Body of pancreas (tissue), 4 donors: ENCODE data around the gene PCDHA7. TPM values are rescaled to one million over a fixed set of nuclear protein-coding genes. Genes with fewer than 3 reads are reported as not detected.
A peak's percentile ranks its signal among the peaks of the same experiment; 100 is the strongest.
"Not testable (repeated sequence)": the region's sequence is repeated elsewhere in the genome, so short reads cannot be mapped to it uniquely, and the experiment has no call there.

Experiments
- ATAC-seq: fragments of 150-250 bp; one replicate; pipeline ENCODE4 v1.9.1; 2016
- DNase-seq, 4 donors: peaks; one replicate each; pipeline ENCODE4 v3.0.0-alpha.2; 2019
- H3K27ac ChIP-seq, 4 donors: fragments of 200-600 bp; sonication (generic); 1 replicate in 3 of 4; 2 replicates in 1 of 4; pipeline versions ENCODE4 v1.5.1 to v1.6.1; 2016 to 2019; ENCODE audit warnings: mild to moderate bottlenecking in 1 of 4, mixed read lengths in 1 of 4, moderate library complexity in 1 of 4
- H3K27me3 ChIP-seq, 2 donors: fragments of 200-600 bp; sonication (generic); one replicate each; pipeline ENCODE4 v1.6.0; 2016; ENCODE audit warnings: mild to moderate bottlenecking in 1 of 2
- H3K36me3 ChIP-seq, 2 donors: fragments of 200-600 bp; sonication (generic); replicated peaks in 1 of 2; 2 replicates each; pipeline ENCODE4 v1.5.1; 2016; ENCODE audit warnings: low read depth in 2 of 2; ENCODE audit not compliant: insufficient read depth in 1 of 2
- H3K4me1 ChIP-seq: fragments of 200-600 bp; sonication (generic); one replicate; pipeline ENCODE4 v1.6.0; 2016
- H3K4me3 ChIP-seq, 2 donors: fragments of 200-600 bp; sonication (generic); 1 replicate in 1 of 2; 2 replicates in 1 of 2; pipeline ENCODE4 v1.5.1; 2016 to 2019
- H3K9me3 ChIP-seq, 3 donors: fragments of 200-600 bp; sonication (generic); 1 replicate in 2 of 3; 2 replicates in 1 of 3; pipeline ENCODE4 v1.5.1; 2016
- CTCF ChIP-seq, 7 experiments: fragments of 450-650 bp in 4 of 7; fragments of 200-600 bp in 3 of 7; sonication (generic) in 3 of 7; IDR thresholded peaks; one replicate each; pipeline ENCODE4 v1.5.1; 2016 to 2019; ENCODE audit warnings: antibody characterized with exemption in 7 of 7
- POLR2A ChIP-seq, 3 donors: fragments of 450-650 bp; IDR thresholded peaks; one replicate each; pipeline ENCODE4 v1.6.1; 2016; ENCODE audit warnings: antibody characterized with exemption in 3 of 3, mild to moderate bottlenecking in 2 of 3
- WGBS, 2 donors: methylation state at CpG; one replicate each; pipeline ENCODE4 v1.1.5; 2017; 5-methylcytosine and 5-hydroxymethylcytosine counted together
- intact Hi-C: fragments of 100-400 bp; cut with DNase I; formaldehyde crosslinking; loops from one replicate; pipeline ENCODE4 v1.15.1; 2023
- total RNA-seq, 2 donors: library from RNA; depleted of rRNA; stranded (reverse); fragments of >200 nt; gene quantifications; one replicate each; pipeline ENCODE4 v1.1.0, GENCODE V29; 2016

The PCDHA7 gene
- 1 to 10 TPM; 1.3 to 3.3 TPM for total RNA-seq

DNA sequence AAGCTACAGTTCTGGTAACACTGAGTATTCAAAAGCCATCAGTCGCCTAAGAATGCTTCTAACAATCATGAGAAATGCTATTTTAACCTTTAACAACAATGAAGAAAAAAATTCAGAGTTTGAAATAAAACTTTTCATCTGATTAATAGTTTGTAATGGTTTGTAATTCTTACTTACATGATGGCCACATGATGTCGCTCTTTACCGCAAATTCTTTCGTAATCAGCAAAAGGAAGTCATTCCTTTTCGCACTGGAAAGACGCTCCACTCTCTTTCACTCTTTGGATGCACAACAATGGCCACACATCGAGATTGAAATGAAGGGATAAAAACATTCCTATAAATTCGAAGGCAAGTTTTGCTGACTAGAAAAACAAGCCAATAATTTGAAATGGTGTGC is at the start of gene PCDHA7:
TSS of gene PCDHA7 (plus strand) at position 277 of the 400 bp plus-strand sequence. CDS start at position 392, 115 bp downstream.
- Histone ChIP-seq H3K4me3 (no peak within 1 kb of the TSS), H3K4me1 (no peaks in the 10 kb centered on the region), H3K27ac (no peak within 1 kb of the TSS), H3K9me3 (peaks cover 0 to 34% (median 0%) of the 10 kb centered on the region in 3 donors), H3K27me3 (no peaks in the 10 kb centered on the region), H3K36me3 (no peaks in the 10 kb centered on the region)
- ATAC-seq = no peak
- DNase-seq = no peak
- TF ChIP-seq CTCF (IDR thresholded peaks at IDR 0.05) (peak in 3 of 7 experiments; percentile 5 to 19 (median 7)), POLR2A (IDR thresholded peaks at IDR 0.05) (no peak)
- 6 to 12% methylated on average over 8 of the region's 8 CpGs for WGBS, 2 donors
- intact Hi-C loops = no loop called here

DNA sequence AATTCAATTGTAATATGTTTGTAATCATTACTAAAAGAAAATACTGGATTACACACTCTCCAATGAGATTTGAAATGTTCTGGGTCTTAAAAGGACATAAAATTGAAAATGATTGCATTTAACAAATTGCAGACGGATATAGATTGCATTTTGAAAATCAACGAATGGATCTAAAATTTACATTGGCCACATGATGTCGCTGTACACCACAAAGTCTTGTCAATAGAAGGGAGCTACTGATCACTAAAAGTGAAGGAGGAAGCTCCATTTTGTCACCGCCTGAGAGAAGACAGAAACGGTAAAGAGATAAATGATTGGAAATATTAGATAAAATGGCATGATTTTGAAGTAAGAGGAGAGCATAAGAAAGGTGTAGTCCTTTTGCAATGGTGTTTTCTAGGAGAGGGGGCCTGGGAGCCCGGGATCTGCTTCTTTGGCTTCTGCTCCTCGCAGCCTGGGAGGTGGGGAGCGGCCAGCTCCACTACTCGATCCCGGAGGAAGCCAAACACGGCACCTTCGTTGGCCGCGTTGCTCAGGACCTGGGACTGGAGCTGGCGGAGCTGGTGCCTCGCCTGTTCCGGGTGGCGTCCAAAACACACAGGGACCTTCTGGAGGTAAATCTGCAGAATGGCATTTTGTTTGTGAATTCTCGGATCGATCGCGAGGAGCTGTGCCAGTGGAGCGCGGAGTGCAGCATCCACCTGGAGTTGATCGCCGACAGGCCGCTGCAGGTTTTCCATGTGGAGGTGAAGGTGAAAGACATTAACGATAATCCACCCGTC is 48.0 kb upstream of the PCDHA7 start, which contains the start of gene PCDHA1:
TSS of gene PCDHA1 (plus strand) at position 236 of the 782 bp plus-strand sequence.
- Histone ChIP-seq H3K27me3 (peaks cover 0 to 10% of the 10 kb centered on the region in 2 donors), H3K27ac (no peak within 1 kb of the TSS), H3K9me3 (peaks cover 0 to 57% (median 11%) of the 10 kb centered on the region in 3 donors), H3K36me3 (no peaks in the 10 kb centered on the region), H3K4me1 (no peaks in the 10 kb centered on the region), H3K4me3 (no peak within 1 kb of the TSS)
- intact Hi-C loops = no loop called here
- ATAC-seq (no peak), DNase-seq (no peak)
- TF ChIP-seq POLR2A (IDR thresholded peaks at IDR 0.05) = no peak
- no peak for TF ChIP-seq CTCF (IDR thresholded peaks at IDR 0.05)
- WGBS, 2 donors = 16 to 24% methylated on average over 17 to 29 of the region's 29 CpGs

DNA sequence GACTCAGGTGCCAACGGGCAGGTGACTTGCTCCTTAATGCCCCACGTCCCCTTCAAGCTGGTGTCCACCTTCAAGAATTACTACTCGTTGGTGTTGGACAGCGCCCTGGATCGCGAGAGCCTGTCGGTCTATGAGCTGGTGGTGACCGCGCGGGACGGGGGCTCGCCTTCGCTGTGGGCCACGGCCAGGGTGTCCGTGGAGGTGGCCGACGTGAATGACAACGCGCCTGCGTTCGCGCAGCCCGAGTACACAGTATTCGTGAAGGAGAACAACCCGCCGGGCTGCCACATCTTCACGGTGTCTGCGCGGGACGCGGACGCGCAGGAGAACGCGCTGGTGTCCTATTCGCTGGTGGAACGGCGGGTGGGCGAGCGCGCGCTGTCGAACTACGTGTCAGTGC is 46.6 kb upstream of the PCDHA7 start:
- H3K27me3 ChIP-seq, H3K4me3 ChIP-seq, H3K27ac ChIP-seq, H3K36me3 ChIP-seq, intact Hi-C loops, ATAC-seq, DNase-seq, H3K4me1 ChIP-seq: not testable (repeated sequence)
- WGBS, 2 donors = 23 to 52% methylated on average over 26 to 44 of the region's 44 CpGs
- H3K9me3 ChIP-seq = peaks cover 0 to 61% (median 11%) of the 10 kb centered on the region in 3 donors

DNA sequence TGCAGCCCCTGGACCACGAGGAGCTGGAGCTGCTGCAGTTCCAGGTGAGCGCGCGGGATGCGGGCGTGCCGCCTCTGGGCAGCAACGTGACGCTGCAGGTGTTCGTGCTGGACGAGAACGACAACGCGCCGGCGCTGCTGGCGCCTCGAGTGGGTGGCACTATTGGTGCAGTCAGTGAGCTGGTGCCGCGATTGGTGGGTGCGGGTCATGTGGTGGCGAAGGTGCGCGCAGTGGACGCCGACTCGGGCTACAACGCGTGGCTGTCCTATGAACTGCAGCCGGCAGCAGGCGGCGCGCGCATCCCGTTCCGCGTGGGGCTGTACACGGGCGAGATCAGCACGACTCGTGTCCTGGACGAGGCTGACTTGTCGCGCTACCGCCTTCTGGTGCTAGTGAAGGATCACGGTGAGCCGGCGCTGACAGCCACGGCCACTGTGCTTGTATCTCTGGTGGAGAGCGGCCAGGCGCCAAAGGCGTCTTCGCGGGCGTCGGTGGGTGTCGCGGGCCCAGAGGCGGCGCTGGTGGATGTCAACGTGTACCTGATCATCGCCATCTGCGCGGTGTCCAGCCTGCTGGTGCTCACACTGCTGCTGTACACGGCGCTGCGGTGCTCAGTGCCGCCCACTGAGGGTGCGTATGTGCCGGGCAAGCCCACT is 46.1 kb upstream of the PCDHA7 start:
- DNase-seq, intact Hi-C loops, H3K36me3 ChIP-seq, H3K27ac ChIP-seq, H3K4me3 ChIP-seq, H3K27me3 ChIP-seq, H3K4me1 ChIP-seq, ATAC-seq: not testable (repeated sequence)
- 31 to 36% methylated on average over 3 to 69 of the region's 70 CpGs for WGBS, 2 donors
- peaks cover 0 to 60% (median 11%) of the 10 kb centered on the region in 3 donors for H3K9me3 ChIP-seq

DNA sequence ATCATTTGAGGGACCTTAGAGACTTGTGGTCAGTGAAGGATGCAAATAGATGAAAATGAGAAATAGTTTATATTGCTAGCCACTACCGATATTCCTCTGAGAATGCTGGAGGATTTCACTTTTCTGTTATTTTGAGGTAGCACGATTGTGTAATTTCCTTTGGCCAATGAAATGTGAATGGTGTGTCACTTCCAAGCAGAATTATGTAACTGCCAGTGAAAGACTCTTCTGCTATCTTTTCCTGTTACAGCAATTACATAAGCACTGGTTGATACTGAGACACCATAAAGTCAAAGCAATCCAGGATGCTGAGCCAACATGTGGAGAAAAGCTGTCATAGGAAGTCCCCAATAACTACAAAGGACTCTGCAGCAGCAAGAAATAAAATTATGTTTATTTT is 43.0 kb upstream of the PCDHA7 start:
- Histone ChIP-seq H3K27ac (no peak overlapping the region), H3K36me3 (no peaks in the 10 kb centered on the region), H3K27me3 (peaks cover 0 to 8% of the 10 kb centered on the region in 2 donors), H3K4me3 (no peak overlapping the region), H3K9me3 (peaks cover 0 to 73% (median 11%) of the 10 kb centered on the region in 3 donors), H3K4me1 (no peaks in the 10 kb centered on the region)
- intact Hi-C loops = no loop called here
- WGBS, 2 donors = 6 to 26% methylated on average over 2 of the region's 2 CpGs
- ATAC-seq (no peak), DNase-seq (no peak)
- TF ChIP-seq CTCF (IDR thresholded peaks at IDR 0.05) (no peak), POLR2A (IDR thresholded peaks at IDR 0.05) (no peak)
